Right lobe of liver (tissue), 6 donors: ENCODE measurements around the gene KRTAP19-1. TPM values are rescaled to one million over a fixed set of nuclear protein-coding genes. Genes with fewer than 3 reads are reported as not detected.
"Not testable (repeated sequence)": the region's sequence is repeated elsewhere in the genome, so short reads cannot be mapped to it uniquely, and the experiment has no call there.

ENCODE experiments used
- ATAC-seq, 4 donors: fragments of 200-7000 bp; cut with Tn5 transposase; one replicate each; pipeline ENCODE4 v1.9.1; 2020; ENCODE audit warnings: mild to moderate bottlenecking in 4 of 4, moderate library complexity in 4 of 4
- DNase-seq, 3 donors: peaks; one replicate each; pipeline ENCODE4 v3.0.0-alpha.2; 2020
- H3K27ac ChIP-seq, 3 donors: fragments of 200-600 bp; one replicate each; pipeline ENCODE4 v1.8.0; 2022
- H3K27me3 ChIP-seq, 2 donors: fragments of 200-600 bp; one replicate each; pipeline ENCODE4 v1.8.0; 2022
- H3K36me3 ChIP-seq, 4 donors: fragments of 200-600 bp; sonication (generic) in 1 of 4; one replicate each; pipeline versions ENCODE4 v1.5.1 to v1.8.0; 2017 to 2022; ENCODE audit warnings: control low read depth in 1 of 4
- H3K4me1 ChIP-seq, 4 donors: fragments of 200-600 bp; sonication (generic) in 1 of 4; one replicate each; pipeline versions ENCODE4 v1.5.1 to v1.8.0; 2017 to 2022; ENCODE audit warnings: control low read depth in 1 of 4
- H3K4me3 ChIP-seq, 3 donors: fragments of 200-600 bp; one replicate each; pipeline ENCODE4 v1.8.0; 2022
- H3K9me3 ChIP-seq, 4 donors: fragments of 200-600 bp; sonication (generic) in 1 of 4; one replicate each; pipeline versions ENCODE4 v1.5.1 to v1.8.0; 2017 to 2022; ENCODE audit warnings: control low read depth in 1 of 4
- POLR2A ChIP-seq: fragments of 450-650 bp; IDR thresholded peaks from one replicate; pipeline ENCODE4 v1.6.1; 2017; ENCODE audit warnings: antibody characterized with exemption, mild to moderate bottlenecking
- WGBS: methylation state at CpG from one replicate; pipeline ENCODE4 v1.1.6; 2018; ENCODE audit warnings: low coverage, low lambda C conversion rate; ENCODE audit not compliant: insufficient coverage; ENCODE audit errors: missing lambda C conversion rate; 5-methylcytosine and 5-hydroxymethylcytosine counted together
- intact Hi-C, 2 donors: fragments of 100-400 bp; cut with DNase I; formaldehyde crosslinking; loops; one replicate each; pipeline versions ENCODE4 v1.11.2 to v1.14.1; 2022
- long read RNA-seq: library from polyadenylated mRNA; unstranded; transcript quantifications from one replicate; pipeline ENCODE4 v2.0.0, GENCODE V29; 2019
- total RNA-seq, 6 experiments: library from RNA; depleted of rRNA in 2 of 6; stranded (reverse); fragments of >200 nt in 2 of 6; fragmentation: NEBNext Ultra II Directional in 3 of 6; extraction: Animal tissue kit (Norgen Biotek cat#: 25700) in 3 of 6; gene quantifications; one replicate each; pipeline versions ENCODE4 v1.1.0 to v1.2.4, GENCODE V29; 2016 to 2023
- TF ChIP-seq, protein P1 (sequence below), 4 donors: fragments of 200-600 bp in 3 of 4; fragments of 450-650 bp in 1 of 4; IDR thresholded peaks; one replicate each; pipeline versions ENCODE4 v1.5.1 to v1.8.0; 2016 to 2022; ENCODE audit warnings: antibody characterized with exemption in 4 of 4, mild to moderate bottlenecking in 2 of 4
- donor health status: DM: no; HTN: yes; CAD: no.
- donor health status: DM: no; HTN: no; CAD: no.
- donor health status: DM: no; HTN: no; CAD: no.
- donor health status: DM: no; HTN: yes; CAD: no.
- donor health status: DM: no; HTN: yes; CAD: no.

KRTAP19-1 gene
- not detected for total RNA-seq
- long read RNA-seq, result 0 reads

DNA sequence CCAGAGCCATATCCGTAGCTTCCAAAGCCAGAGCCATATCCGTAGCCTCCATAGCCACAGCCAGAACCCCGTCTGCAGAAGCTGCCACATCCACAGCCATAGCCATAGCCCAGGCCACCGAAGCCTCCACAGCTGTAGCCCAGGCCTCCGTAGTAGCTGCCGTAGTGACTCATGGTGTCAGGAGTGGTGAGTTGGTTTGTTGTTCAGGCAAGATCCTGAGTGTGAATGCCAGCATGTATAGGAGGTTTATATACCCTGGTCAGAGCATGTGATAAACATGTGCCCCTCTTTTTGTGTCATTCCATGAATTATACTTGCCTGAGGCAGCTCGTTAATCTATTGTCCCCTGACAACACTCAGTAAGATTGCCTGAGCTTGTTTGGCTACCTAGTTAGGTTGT is at the start of gene KRTAP19-1:
Gene KRTAP19-1, minus strand, starts transcription at position 223 of the 400 bp plus-strand sequence. Its CDS starts 50 bp downstream, at position 173.
- WGBS, result 29% methylated on average over 1 of the region's 7 CpGs
- H3K27me3 ChIP-seq, result no peaks in the 10 kb centered on the region

DNA sequence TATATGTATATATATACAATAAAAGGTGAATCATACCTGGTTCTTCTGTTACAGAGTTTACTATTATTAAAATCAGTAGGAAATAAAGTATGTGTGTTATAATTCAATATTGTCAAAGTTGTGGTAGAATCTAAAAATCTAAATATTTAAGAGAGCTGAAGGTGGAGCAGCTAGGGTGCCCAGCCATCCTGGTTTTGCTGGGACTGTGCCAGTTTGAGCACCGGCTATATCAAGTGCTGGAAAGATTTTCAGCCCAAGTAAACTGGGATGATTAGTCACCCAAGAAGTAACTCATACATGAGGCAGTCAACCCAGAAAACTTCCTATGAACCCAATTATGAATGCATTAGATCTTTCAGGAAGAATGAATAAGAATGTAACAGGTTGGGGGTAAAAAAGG is 38.7 kb upstream of the KRTAP19-1 start:
- no peak for ATAC-seq
- TF ChIP-seq, protein P1, sequence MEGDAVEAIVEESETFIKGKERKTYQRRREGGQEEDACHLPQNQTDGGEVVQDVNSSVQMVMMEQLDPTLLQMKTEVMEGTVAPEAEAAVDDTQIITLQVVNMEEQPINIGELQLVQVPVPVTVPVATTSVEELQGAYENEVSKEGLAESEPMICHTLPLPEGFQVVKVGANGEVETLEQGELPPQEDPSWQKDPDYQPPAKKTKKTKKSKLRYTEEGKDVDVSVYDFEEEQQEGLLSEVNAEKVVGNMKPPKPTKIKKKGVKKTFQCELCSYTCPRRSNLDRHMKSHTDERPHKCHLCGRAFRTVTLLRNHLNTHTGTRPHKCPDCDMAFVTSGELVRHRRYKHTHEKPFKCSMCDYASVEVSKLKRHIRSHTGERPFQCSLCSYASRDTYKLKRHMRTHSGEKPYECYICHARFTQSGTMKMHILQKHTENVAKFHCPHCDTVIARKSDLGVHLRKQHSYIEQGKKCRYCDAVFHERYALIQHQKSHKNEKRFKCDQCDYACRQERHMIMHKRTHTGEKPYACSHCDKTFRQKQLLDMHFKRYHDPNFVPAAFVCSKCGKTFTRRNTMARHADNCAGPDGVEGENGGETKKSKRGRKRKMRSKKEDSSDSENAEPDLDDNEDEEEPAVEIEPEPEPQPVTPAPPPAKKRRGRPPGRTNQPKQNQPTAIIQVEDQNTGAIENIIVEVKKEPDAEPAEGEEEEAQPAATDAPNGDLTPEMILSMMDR (IDR thresholded peaks at IDR 0.05), result no peak
- no peak for TF ChIP-seq POLR2A

More for the DNA sequence above, at the start of gene KRTAP19-1:
- H3K36me3 ChIP-seq, result no peaks in the 10 kb centered on the region
- ATAC-seq (no peak), DNase-seq (no peak)
- no peaks in the 10 kb centered on the region for H3K9me3 ChIP-seq
- H3K27ac ChIP-seq, result no peak within 1 kb of the TSS
- no peak within 1 kb of the TSS for H3K4me3 ChIP-seq
- intact Hi-C loops, result no loop called here
- H3K4me1 ChIP-seq, result no peaks in the 10 kb centered on the region
- TF ChIP-seq POLR2A, result no peak
- TF ChIP-seq, protein P1 (IDR thresholded peaks at IDR 0.05), result no peak

DNA sequence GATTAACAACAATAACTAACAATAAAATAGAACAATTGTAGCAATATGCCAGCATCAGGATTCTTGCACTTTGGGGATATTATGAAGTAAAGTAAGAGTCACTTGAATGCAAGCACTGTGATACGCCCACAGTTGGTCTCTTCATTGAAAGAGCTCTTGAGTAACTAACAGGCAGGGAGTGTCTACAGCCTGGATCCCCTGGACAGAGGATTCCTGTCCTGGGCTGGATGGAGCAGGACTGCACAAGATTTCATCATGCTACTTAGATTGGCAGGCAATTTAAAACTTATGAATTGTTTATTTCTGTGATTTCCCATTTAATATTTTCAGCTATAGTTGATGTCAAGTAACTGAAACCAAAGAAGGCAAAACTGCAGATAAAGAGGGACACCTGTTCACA is 35.5 kb upstream of the KRTAP19-1 start:
- H3K4me1 ChIP-seq, result no peaks in the 10 kb centered on the region
- DNase-seq (no peak), ATAC-seq (no peak)
- 10% methylated on average over 1 of the region's 1 CpG for WGBS
- H3K9me3 ChIP-seq, result no peaks in the 10 kb centered on the region
- intact Hi-C loops, result no loop called here
- H3K36me3 ChIP-seq, result no peaks in the 10 kb centered on the region
- TF ChIP-seq, protein P1 (IDR thresholded peaks at IDR 0.05), result no peak
- TF ChIP-seq POLR2A, result no peak
- no peaks in the 10 kb centered on the region for H3K27me3 ChIP-seq
- H3K27ac ChIP-seq, result no peak overlapping the region
- no peak overlapping the region for H3K4me3 ChIP-seq

More for the DNA sequence above, 38.7 kb upstream of the KRTAP19-1 start:
- DNase-seq, result no peak
- intact Hi-C loops, result no loop called here
- Histone ChIP-seq H3K9me3 (no peaks in the 10 kb centered on the region), H3K27me3 (no peaks in the 10 kb centered on the region), H3K36me3 (no peaks in the 10 kb centered on the region), H3K4me3 (no peak overlapping the region), H3K27ac (no peak overlapping the region), H3K4me1 (no peaks in the 10 kb centered on the region)
- WGBS, result 69% methylated on average over 1 of the region's 1 CpG

DNA sequence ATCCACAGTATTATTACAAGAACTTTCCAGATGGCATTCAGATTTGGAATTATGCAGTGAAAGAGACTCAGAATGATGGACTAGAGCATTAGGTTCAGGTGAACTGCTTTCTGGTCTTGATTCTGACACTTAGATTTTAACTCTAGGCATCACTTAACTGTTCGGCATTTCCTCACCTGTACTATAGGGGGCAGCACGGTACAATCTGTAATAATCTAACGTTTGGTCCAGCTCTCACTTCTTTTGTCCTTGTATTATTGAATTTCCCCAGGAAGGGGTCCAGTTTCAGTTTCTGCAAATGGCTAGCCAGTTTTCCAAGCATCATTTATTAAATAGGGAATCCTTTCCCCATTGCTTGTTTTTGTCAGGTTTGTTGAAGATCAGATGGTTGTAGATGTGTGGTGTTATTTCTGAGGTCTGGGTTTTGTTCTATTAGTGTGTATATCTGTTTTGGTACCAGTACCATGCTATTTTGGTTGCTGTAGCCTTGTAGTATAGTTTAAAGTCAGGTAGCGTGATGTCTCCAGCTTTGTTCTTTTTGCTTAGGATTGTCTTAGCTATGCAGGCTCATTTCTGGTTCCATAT is 25.5 kb upstream of the KRTAP19-1 start:
- 23% methylated on average over 4 of the region's 4 CpGs for WGBS
- ATAC-seq, DNase-seq, H3K36me3 ChIP-seq, intact Hi-C loops, H3K4me1 ChIP-seq, H3K9me3 ChIP-seq, H3K27ac ChIP-seq, H3K27me3 ChIP-seq, H3K4me3 ChIP-seq: not testable (repeated sequence)
- TF ChIP-seq, protein P1 (IDR thresholded peaks at IDR 0.05), result peak in 2 of 4 donors; percentile 33 to 38
